Gastrocnemius medialis (tissue), 4 donors: ENCODE data around the gene ZNF366. TPM values are rescaled to one million over a fixed set of nuclear protein-coding genes. Genes with fewer than 3 reads are reported as not detected.

Source experiments
- ATAC-seq, 2 donors: fragments of 150-250 bp; one replicate each; pipeline ENCODE4 v1.9.1; 2016
- DNase-seq, 2 donors: peaks; one replicate each; pipeline ENCODE4 v3.0.0-alpha.2; 2019
- H3K27ac ChIP-seq, 4 donors: fragments of 200-600 bp; sonication (generic); 1 replicate in 1 of 4; 2 replicates in 3 of 4; pipeline ENCODE4 v1.5.1; 2016 to 2018; ENCODE audit warnings: mild to moderate bottlenecking in 2 of 4, moderate library complexity in 1 of 4
- H3K27me3 ChIP-seq, 3 donors: fragments of 200-600 bp; sonication (generic) in 2 of 3; 1 replicate in 1 of 3; 2 replicates in 2 of 3; pipeline versions ENCODE4 v1.5.1 to v1.6.0; 2016 to 2019; ENCODE audit warnings: mild to moderate bottlenecking in 1 of 3, moderate library complexity in 1 of 3
- H3K36me3 ChIP-seq, 2 donors: fragments of 200-600 bp; sonication (generic) in 1 of 2; one replicate each; pipeline ENCODE4 v1.5.1; 2017 to 2018
- H3K4me1 ChIP-seq, 2 donors: fragments of 200-600 bp; sonication (generic) in 1 of 2; one replicate each; pipeline ENCODE4 v1.5.1; 2016 to 2017; ENCODE audit warnings: mild to moderate bottlenecking in 2 of 2
- H3K4me3 ChIP-seq, 4 donors: fragments of 200-600 bp; sonication (generic) in 3 of 4; 1 replicate in 1 of 4; 2 replicates in 3 of 4; pipeline ENCODE4 v1.5.1; 2016 to 2019; ENCODE audit warnings: mild to moderate bottlenecking in 2 of 4
- H3K9me3 ChIP-seq, 3 donors: fragments of 200-600 bp; sonication (generic) in 2 of 3; 1 replicate in 1 of 3; 2 replicates in 2 of 3; pipeline ENCODE4 v1.5.1; 2016 to 2019
- CTCF ChIP-seq, 5 experiments: fragments of 450-650 bp in 3 of 5; fragments of 200-600 bp in 2 of 5; sonication (generic) in 2 of 5; IDR thresholded peaks in 4 of 5; conservative IDR thresholded peaks in 1 of 5; 1 replicate in 4 of 5; 2 replicates in 1 of 5; pipeline ENCODE4 v1.5.1; 2016 to 2019; ENCODE audit warnings: antibody characterized with exemption in 5 of 5, mild to moderate bottlenecking in 3 of 5, moderate library complexity in 3 of 5
- POLR2A ChIP-seq, 2 donors: fragments of 450-650 bp; IDR thresholded peaks; one replicate each; pipeline ENCODE4 v1.6.1; 2017; ENCODE audit warnings: antibody characterized with exemption in 2 of 2, mild to moderate bottlenecking in 2 of 2, moderate library complexity in 2 of 2
- in situ Hi-C, 4 donors: fragments of 200-750 bp; cut with MboI; loops; one replicate each; pipeline versions ENCODE4 v1.15.0 to v1.8.0; 2017; ENCODE audit warnings: low sequenced_read_pairs in 4 of 4
- intact Hi-C: fragments of 100-400 bp; cut with DNase I; formaldehyde crosslinking; loops from one replicate; pipeline ENCODE4 v1.15.1; 2023; ENCODE audit warnings: low total_unique reads
- total RNA-seq, 4 donors: library from RNA; depleted of rRNA; stranded (reverse); fragments of >200 nt; gene quantifications; one replicate each; pipeline versions ENCODE4 v1.1.0 to v1.2.3, GENCODE V29; 2016

ZNF366 gene
- total RNA-seq, 4 donors from 2014 or later = 2.0 to 5.8 (median 3.0) TPM

DNA sequence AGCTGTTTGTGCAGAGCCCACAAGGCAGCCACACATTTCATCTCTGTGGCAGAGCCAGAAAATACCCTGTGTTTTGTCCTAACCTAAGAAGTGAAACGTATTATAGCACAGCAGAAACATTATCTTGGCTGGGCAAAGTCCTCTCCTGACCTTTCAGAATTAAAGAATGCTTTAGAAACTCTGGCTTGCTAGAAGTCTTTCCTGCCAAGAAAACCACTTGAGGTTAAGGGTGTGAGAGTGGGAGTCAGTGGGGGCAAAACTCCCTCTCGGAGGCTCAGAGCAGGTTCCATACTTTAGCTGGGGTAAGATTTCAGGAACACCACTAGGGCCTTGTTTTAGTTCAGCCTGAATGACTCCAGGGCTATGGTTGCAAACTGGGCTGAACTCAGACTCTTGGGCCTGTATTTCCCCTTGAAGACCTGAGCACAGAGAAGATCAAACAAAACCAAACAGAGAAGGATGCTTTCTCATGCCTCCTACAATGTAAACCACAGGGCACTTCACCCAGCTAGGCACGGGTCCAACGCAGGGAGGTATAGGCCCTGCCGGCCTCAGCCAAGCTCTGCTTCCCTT lies 48.0 kb downstream of the ZNF366 start:
- no peak for DNase-seq
- TF ChIP-seq CTCF (IDR thresholded peaks at IDR 0.05 in 4 of 5, conservative IDR thresholded peaks at IDR 0.05 in 1 of 5) (no peak), POLR2A (IDR thresholded peaks at IDR 0.05) (no peak)
- ATAC-seq = no peak
- peak overlapping the region in 3 of 4 donors; percentile 20 to 52 (median 46) for H3K27ac ChIP-seq
- H3K27me3 ChIP-seq = no peaks in the 10 kb centered on the region
- H3K4me1 ChIP-seq = peaks cover 28 to 40% of the 10 kb centered on the region in 2 donors
- H3K9me3 ChIP-seq = no peaks in the 10 kb centered on the region
- intact Hi-C loops = no loop called here
- no peak overlapping the region for H3K4me3 ChIP-seq
- H3K36me3 ChIP-seq = no peaks in the 10 kb centered on the region
- in situ Hi-C loops = loop anchor here in 1 of 4 donors (10.0 kb wide), 1 partner anchor 54 kb away; no protein-coding TSS in a partner anchor

DNA sequence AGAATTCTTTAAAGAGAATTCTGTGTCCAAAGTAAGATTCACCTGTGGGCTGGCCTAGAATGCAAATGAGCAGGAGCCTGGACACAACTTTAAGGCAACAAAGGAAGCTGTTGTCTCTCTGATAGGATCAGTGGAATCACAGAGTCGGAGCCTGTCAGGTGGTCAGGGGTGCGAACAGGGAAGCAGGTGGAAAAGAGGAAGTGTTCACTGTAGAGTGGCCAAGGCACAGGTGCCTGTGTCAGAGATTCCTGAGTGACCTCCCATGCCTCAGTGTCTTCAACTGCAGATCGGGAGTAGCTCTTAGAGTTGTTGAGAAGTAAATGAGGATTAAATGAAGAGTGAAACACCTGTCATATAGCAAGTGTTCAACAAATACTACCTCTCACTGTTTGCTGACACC lies 48.8 kb downstream of the ZNF366 start:
- Histone ChIP-seq H3K27ac (peak overlapping the region in 3 of 4 donors; percentile 20 to 52 (median 46)), H3K27me3 (no peaks in the 10 kb centered on the region), H3K4me1 (peaks cover 27 to 40% of the 10 kb centered on the region in 2 donors), H3K36me3 (no peaks in the 10 kb centered on the region), H3K9me3 (no peaks in the 10 kb centered on the region), H3K4me3 (no peak overlapping the region)
- no peak for TF ChIP-seq CTCF (IDR thresholded peaks at IDR 0.05 in 4 of 5, conservative IDR thresholded peaks at IDR 0.05 in 1 of 5)
- DNase-seq (no peak), ATAC-seq (no peak)
- intact Hi-C loops (no loop called here), in situ Hi-C loops (loop anchor here in 1 of 4 donors (10.0 kb wide), 1 partner anchor 54 kb away; no protein-coding TSS in a partner anchor)

DNA sequence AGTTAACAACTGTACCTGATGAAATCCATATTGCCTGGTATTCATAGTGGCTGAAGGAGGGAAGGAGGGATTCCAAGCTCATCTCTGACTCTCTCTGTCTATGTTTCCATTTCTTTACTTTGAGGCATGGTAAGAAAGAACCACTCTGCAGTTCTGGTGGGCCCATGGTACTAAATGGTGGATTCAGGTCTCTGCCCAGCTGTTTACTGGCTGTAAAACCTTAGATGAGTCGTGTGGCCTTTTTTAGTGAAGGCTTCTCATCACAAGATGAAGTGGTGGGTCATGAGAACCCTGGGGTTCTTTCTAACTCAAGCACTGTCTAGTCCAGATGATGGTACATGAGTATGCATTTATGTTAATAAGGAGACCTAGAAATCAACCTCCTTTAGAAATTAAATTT lies 49.7 kb downstream of the ZNF366 start:
- DNase-seq (no peak), ATAC-seq (no peak)
- H3K4me1 ChIP-seq = peaks cover 30 to 47% of the 10 kb centered on the region in 2 donors
- TF ChIP-seq CTCF (IDR thresholded peaks at IDR 0.05 in 4 of 5, conservative IDR thresholded peaks at IDR 0.05 in 1 of 5) = no peak
- no peak for TF ChIP-seq POLR2A (IDR thresholded peaks at IDR 0.05)
- intact Hi-C loops = no loop called here
- no peaks in the 10 kb centered on the region for H3K27me3 ChIP-seq
- no peak overlapping the region for H3K4me3 ChIP-seq
- H3K36me3 ChIP-seq = no peaks in the 10 kb centered on the region
- no peaks in the 10 kb centered on the region for H3K9me3 ChIP-seq
- H3K27ac ChIP-seq = peak overlapping the region in 3 of 4 donors; percentile 6 to 82 (median 15)
- in situ Hi-C loops = loop anchor here in 1 of 4 donors (10.0 kb wide), 1 partner anchor 53 kb away; no protein-coding TSS in a partner anchor

DNA sequence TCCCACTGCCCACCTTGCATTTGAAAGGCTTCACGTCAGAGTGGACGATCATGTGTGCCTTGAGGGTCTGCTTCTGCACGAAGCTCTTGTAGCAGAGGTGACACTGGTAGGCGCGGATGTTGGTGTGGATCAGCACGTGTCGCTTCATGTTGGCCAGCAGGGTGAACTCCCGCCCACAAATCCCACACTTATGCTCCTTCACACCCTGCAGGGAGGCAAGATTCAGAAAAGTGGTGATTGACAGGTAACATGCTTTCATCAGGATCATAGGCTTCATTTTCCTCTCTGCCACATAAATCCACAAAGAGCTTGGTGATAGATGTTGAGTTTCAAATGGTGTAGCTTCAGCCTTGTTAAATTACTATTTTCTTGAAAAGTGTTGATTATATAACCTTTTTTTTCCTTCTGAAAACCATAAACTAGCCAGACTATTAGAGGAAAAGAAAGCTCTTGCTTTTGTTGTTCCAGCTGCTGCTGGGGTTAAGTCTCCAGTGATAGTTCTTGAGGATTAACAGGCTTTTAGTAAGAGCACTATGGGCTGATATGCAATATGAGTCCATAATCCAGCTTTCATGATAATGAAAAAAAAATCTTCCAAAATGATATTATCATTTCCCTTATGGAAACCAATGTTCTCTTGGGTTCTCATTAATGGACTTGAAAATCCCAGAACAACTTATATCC lies 50.7 kb downstream of the ZNF366 start:
- in situ Hi-C loops (loop anchor here in 1 of 4 donors (10.0 kb wide), 1 partner anchor 52 kb away; no protein-coding TSS in a partner anchor), intact Hi-C loops (no loop called here)
- peaks cover 40 to 54% of the 10 kb centered on the region in 2 donors for H3K4me1 ChIP-seq
- no peak for DNase-seq
- no peaks in the 10 kb centered on the region for H3K9me3 ChIP-seq
- no peak for ATAC-seq
- H3K4me3 ChIP-seq = no peak overlapping the region
- H3K36me3 ChIP-seq = no peaks in the 10 kb centered on the region
- H3K27me3 ChIP-seq = no peaks in the 10 kb centered on the region
- no peak for TF ChIP-seq CTCF (IDR thresholded peaks at IDR 0.05 in 4 of 5, conservative IDR thresholded peaks at IDR 0.05 in 1 of 5)
- no peak for TF ChIP-seq POLR2A (IDR thresholded peaks at IDR 0.05)
- H3K27ac ChIP-seq = peak overlapping the region; percentile 27 to 92 (median 82)
